WERI-Rb-1 (cell line): ENCODE results near the gene DPEP2.

ENCODE experiments used
- DNase-seq: peaks from one replicate; pipeline ENCODE4 v3.0.0-alpha.2; 2020
- H3K27ac ChIP-seq: fragments of 250-450 bp; sonication (Bioruptor Pico); 2 replicates; pipeline ENCODE4 v1.5.1; 2020; ENCODE audit warnings: mild to moderate bottlenecking, moderate library complexity
- H3K27me3 ChIP-seq: fragments of 250-450 bp; sonication (Bioruptor Pico); 2 replicates; pipeline ENCODE4 v1.5.1; 2021; ENCODE audit warnings: mild to moderate bottlenecking, low read depth, moderate library complexity; ENCODE audit not compliant: insufficient read depth, severe bottlenecking
- H3K36me3 ChIP-seq: fragments of 250-450 bp; sonication (Bioruptor Pico); 2 replicates; pipeline ENCODE4 v1.5.1; 2020; ENCODE audit warnings: mild to moderate bottlenecking, moderate library complexity
- H3K4me3 ChIP-seq: 2 replicates; pipeline ENCODE4 v1.5.1; 2011; ENCODE audit warnings: low read depth, mild to moderate bottlenecking, control low read depth, low read length
- H3K9me3 ChIP-seq: fragments of 250-450 bp; sonication (Bioruptor Pico); 2 replicates; pipeline ENCODE4 v1.5.1; 2021; ENCODE audit warnings: mild to moderate bottlenecking, moderate library complexity; ENCODE audit not compliant: severe bottlenecking
- TF ChIP-seq, protein P1 (sequence below): IDR thresholded peaks from 2 replicates; pipeline ENCODE4 v1.5.1; 2011; ENCODE audit warnings: low read depth, mild to moderate bottlenecking, control low read depth, inconsistent platforms, low read length

Gene DPEP2

DNA sequence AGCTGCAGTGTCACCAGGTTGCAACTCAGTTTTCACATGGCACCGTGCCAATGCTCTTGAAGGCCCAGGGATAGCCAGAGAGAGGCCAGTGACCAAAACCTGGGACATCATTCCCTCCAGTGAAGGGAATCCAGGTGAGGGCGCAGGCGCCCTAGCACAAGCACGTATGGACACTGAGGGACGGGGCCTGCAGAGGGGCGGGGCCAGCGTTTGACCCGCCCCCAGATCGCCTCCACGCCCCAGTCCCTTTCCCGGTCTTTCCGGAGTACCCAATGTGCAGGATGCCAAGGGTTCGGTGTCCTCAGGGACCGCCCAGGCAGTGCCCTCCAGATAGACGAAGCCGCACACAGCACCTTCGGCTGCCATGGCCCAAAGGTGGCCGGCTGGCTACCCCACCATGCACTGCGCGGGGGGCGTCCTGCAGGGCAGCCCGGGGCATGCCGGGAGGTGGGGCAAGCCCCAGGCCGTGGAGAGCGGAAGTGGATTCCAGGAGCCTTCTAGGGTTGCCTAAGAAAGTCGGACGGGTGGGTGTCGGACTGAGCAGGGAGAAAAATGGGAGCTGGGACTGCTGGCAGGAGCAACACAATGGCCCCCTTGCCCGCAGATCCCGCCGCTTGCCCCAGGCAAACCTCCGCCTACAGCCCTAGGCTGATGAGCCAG, 35.5 kb downstream of the DPEP2 start:
- Histone ChIP-seq H3K27ac (no peak overlapping the region), H3K27me3 (no peaks in the 10 kb centered on the region), H3K36me3 (peaks cover 4% of the 10 kb centered on the region), H3K9me3 (no peaks in the 10 kb centered on the region), H3K4me3 (no peak overlapping the region)
- TF ChIP-seq, protein P1, sequence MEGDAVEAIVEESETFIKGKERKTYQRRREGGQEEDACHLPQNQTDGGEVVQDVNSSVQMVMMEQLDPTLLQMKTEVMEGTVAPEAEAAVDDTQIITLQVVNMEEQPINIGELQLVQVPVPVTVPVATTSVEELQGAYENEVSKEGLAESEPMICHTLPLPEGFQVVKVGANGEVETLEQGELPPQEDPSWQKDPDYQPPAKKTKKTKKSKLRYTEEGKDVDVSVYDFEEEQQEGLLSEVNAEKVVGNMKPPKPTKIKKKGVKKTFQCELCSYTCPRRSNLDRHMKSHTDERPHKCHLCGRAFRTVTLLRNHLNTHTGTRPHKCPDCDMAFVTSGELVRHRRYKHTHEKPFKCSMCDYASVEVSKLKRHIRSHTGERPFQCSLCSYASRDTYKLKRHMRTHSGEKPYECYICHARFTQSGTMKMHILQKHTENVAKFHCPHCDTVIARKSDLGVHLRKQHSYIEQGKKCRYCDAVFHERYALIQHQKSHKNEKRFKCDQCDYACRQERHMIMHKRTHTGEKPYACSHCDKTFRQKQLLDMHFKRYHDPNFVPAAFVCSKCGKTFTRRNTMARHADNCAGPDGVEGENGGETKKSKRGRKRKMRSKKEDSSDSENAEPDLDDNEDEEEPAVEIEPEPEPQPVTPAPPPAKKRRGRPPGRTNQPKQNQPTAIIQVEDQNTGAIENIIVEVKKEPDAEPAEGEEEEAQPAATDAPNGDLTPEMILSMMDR, result no peak
- DNase-seq, result no peak

DNA sequence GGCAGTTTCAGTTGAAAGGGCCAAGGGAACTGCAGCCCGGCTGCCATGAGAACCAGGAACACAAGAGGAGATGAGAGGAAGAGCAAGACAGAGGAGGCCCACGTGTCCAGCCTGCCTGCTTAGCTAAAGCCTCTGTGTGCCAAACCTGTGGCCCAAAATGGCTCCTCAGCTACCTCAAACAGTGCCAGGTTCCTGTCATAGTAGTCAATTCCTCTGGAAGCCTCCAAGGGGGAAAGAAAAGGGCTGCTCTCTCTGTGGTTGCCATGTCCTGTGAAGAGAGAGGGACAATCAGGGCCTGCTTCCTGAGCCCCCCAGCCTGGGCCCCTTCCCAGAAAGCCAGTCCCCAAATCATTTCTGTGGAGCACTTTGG, 36.0 kb downstream of the DPEP2 start:
- no peak for DNase-seq
- Histone ChIP-seq H3K27ac (no peak overlapping the region), H3K36me3 (peaks cover 4% of the 10 kb centered on the region), H3K9me3 (no peaks in the 10 kb centered on the region), H3K4me3 (no peak overlapping the region), H3K27me3 (no peaks in the 10 kb centered on the region)
- TF ChIP-seq, protein P1, result no peak

DNA sequence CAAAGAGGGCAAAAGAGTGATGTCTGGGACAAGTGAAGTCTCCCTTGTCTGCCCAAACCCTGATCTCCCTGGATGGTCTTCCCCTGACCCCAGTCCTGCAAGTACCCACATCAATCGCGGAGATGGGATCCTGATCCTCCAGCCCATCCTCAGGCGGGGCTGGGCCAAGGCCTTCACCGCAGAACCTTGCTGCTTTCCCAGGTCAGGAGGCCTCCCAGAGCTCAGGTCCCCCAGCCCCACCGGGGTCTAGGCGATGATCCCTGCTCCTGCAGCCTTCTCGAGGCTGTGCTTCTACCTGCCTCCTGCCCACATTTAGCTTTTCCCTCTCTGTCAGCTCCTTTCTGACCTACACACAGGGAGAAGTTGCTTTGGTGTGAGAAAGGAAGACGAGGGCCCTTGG, 37.1 kb downstream of the DPEP2 start:
- no peaks in the 10 kb centered on the region for H3K9me3 ChIP-seq
- H3K27ac ChIP-seq, result no peak overlapping the region
- H3K36me3 ChIP-seq, result peaks cover 4% of the 10 kb centered on the region
- TF ChIP-seq, protein P1, result no peak
- no peaks in the 10 kb centered on the region for H3K27me3 ChIP-seq
- no peak overlapping the region for H3K4me3 ChIP-seq
- DNase-seq, result no peak

DNA sequence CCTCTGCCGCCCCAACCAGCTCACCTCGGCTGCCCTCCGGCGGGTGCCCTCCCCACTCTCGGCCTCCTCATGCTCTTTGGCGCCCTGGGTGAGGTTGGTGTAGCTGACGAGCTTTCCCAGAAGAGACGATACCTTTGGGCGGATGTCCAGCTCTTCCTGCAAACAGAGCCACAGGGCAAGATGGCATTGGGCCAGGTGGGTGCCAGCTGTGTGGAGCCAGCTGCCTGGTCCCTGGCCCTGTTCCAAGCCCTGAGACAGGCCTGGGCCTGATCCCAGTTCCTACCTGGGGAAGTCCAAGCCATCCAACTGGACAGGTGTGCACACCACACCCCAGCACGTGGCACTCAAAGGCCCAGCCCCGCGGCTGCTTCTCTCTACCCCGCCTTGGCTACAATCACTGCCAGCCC, 37.7 kb downstream of the DPEP2 start:
- TF ChIP-seq, protein P1, result no peak
- peaks cover 4% of the 10 kb centered on the region for H3K36me3 ChIP-seq
- no peak for DNase-seq

DNA sequence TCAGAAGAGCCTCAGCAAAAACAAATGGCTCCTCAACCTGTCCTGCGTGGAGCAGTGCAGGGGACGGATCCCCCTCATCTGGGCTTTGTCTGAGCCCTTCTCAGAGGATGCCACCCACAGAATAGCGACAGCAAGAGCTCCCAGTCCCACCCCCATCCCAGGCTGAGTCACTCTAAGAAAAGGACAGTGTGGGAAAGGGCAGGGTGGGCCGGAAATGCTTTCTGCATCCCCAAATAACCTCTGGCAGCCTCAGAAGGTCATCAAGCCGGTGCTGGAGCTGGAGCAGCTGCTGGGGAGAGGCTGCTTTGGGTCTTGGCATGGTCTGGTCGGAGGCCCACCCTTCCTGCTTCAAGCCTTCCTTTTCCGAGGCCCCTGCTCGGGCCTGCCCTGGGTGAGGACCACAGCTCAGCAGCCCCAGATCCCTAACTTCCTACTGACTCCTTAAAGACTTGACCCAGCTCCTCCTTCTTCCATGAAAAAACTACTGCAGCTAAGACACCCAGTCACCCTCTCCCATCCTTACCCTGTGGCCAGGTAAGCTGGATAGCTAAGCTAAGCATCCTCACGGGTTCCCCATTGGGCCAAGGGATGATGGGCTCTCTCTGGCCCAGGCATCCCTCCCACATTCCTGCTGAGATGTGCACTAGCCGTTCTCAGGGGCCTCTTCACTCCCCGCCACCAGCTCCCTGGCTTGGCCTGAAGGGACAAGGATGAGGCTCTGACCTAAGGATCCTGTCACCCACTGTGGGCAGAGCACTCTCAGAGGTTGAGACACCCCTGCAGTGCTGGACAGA, 39.6 kb downstream of the DPEP2 start:
- DNase-seq, result no peak
- TF ChIP-seq, protein P1, result no peak
- Histone ChIP-seq H3K36me3 (peaks cover 4% of the 10 kb centered on the region; the same call in 1 of the 2 replicates), H3K4me3 (no peak overlapping the region), H3K27ac (no peak overlapping the region), H3K27me3 (no peaks in the 10 kb centered on the region), H3K9me3 (no peaks in the 10 kb centered on the region)

More for the DNA sequence above, 37.7 kb downstream of the DPEP2 start:
- no peak overlapping the region for H3K27ac ChIP-seq
- H3K4me3 ChIP-seq, result no peak overlapping the region
- H3K9me3 ChIP-seq, result no peaks in the 10 kb centered on the region
- H3K27me3 ChIP-seq, result no peaks in the 10 kb centered on the region
